Measurements from ENCODE around the gene CAMSAP1. TPM values are rescaled to one million over a fixed set of nuclear protein-coding genes. Genes with fewer than 3 reads are reported as not detected.
A peak's percentile ranks its signal among the peaks of the same experiment; 100 is the strongest.

Gene CAMSAP1
- total and polyA plus RNA-seq, 9 of the 15 experiments (the other 6 are each of a cell fraction or from before 2014, with no cell fraction given): 1.5 to 28.8 (median 14.3) TPM

DNA sequence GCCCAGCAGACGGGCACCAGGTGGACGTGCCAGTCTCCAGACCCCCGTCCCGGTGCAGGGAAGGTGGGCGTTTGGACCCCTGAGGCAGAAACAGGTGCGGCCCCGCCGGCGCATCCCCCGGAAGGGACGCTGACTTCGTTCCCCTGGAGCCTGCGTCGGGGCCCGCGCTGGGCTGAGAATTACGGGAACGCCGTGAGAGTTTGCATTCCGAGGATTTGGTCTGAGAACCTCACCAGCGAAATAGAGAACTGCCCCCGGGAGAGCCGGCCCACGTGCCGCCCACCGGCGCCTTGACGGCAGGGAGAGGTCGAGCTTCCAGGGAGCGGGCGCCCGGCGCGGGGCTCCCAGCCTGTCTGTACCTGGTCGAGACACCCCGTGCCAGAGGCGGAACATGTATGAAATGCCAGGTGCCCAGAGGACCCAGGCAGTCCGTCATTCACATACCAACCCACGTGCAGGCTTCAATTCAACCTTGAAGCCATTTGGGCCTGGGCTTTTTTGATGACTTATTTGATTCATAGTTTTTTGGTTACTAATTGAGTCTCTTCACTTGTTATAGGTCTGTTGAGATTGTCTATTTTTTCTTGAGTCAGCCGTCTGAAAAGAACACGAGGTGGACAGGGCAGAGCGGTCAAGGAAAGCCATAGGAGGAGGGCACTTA, 877 bp upstream of the CAMSAP1 start (continued):
- TF ChIP-seq, protein P1, sequence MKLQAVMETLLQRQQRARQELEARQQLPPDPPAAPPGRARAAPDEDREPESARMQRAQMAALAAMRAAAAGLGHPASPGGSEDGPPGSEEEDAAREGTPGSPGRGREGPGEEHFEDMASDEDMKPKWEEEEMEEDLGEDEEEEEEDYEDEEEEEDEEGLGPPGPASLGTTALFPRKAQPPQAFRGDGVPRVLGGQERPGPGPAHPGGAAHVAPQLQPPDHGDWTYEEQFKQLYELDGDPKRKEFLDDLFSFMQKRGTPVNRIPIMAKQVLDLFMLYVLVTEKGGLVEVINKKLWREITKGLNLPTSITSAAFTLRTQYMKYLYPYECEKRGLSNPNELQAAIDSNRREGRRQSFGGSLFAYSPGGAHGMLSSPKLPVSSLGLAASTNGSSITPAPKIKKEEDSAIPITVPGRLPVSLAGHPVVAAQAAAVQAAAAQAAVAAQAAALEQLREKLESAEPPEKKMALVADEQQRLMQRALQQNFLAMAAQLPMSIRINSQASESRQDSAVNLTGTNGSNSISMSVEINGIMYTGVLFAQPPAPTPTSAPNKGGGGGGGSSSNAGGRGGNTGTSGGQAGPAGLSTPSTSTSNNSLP (IDR thresholded peaks at IDR 0.05; ENCODE audit: borderline replicate concordance, low read depth, low read length): no peak
- no peak for TF ChIP-seq ZNF707 (CRISPR knock-in tag; conservative IDR thresholded peaks at IDR 0.05)
- TF ChIP-seq, protein P2, sequence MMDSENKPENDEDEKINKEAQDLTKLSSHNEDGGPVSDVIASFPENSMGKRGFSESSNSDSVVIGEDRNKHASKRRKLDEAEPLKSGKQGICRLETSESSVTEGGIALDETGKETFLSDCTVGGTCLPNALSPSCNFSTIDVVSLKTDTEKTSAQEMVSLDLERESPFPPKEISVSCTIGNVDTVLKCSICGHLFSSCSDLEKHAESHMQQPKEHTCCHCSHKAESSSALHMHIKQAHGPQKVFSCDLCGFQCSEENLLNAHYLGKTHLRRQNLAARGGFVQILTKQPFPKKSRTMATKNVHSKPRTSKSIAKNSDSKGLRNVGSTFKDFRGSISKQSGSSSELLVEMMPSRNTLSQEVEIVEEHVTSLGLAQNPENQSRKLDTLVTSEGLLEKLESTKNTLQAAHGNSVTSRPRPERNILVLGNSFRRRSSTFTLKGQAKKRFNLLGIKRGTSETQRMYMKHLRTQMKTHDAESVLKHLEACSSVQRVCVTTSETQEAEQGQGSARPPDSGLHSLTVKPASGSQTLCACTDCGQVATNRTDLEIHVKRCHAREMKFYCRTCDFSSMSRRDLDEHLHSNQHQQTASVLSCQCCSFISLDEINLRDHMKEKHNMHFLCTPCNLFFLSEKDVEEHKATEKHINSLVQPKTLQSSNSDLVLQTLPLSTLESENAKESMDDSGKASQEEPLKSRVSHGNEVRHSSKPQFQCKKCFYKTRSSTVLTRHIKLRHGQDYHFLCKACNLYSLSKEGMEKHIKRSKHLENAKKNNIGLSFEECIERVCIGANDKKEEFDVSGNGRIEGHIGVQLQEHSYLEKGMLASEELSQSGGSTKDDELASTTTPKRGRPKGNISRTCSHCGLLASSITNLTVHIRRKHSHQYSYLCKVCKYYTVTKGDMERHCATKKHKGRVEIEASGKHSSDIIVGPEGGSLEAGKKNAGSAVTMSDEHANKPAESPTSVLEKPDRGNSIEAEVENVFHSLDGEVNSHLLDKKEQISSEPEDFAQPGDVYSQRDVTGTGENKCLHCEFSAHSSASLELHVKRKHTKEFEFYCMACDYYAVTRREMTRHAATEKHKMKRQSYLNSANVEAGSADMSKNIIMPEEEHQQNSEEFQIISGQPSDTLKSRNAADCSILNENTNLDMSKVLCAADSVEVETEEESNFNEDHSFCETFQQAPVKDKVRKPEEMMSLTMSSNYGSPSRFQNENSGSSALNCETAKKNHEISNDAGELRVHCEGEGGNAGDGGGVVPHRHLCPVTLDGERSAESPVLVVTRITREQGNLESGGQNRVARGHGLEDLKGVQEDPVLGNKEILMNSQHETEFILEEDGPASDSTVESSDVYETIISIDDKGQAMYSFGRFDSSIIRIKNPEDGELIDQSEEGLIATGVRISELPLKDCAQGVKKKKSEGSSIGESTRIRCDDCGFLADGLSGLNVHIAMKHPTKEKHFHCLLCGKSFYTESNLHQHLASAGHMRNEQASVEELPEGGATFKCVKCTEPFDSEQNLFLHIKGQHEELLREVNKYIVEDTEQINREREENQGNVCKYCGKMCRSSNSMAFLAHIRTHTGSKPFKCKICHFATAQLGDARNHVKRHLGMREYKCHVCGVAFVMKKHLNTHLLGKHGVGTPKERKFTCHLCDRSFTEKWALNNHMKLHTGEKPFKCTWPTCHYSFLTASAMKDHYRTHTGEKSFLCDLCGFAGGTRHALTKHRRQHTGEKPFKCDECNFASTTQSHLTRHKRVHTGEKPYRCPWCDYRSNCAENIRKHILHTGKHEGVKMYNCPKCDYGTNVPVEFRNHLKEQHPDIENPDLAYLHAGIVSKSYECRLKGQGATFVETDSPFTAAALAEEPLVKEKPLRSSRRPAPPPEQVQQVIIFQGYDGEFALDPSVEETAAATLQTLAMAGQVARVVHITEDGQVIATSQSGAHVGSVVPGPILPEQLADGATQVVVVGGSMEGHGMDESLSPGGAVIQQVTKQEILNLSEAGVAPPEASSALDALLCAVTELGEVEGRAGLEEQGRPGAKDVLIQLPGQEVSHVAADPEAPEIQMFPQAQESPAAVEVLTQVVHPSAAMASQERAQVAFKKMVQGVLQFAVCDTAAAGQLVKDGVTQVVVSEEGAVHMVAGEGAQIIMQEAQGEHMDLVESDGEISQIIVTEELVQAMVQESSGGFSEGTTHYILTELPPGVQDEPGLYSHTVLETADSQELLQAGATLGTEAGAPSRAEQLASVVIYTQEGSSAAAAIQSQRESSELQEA (IDR thresholded peaks at IDR 0.05; ENCODE audit: low read depth): no peak
- peak; percentile 26; the same call in 1 of the 2 replicates for TF ChIP-seq EP400 (IDR thresholded peaks at IDR 0.05)
- TF ChIP-seq NR2C2 (CRISPR knock-in tag; IDR thresholded peaks at IDR 0.05): no peak
- TF ChIP-seq NR2C2 (tag; IDR thresholded peaks at IDR 0.05): no peak; the same call in 1 of the 2 replicates
- no peak for TF ChIP-seq SNRNP70 (optimal IDR thresholded peaks at IDR 0.05; ENCODE audit: low read depth, low read length)
- no peak for TF ChIP-seq BRF1 (IDR thresholded peaks at IDR 0.05; ENCODE audit: borderline replicate concordance, extremely low read depth, insufficient read length)
- TF ChIP-seq ZNF239 (CRISPR knock-in tag; IDR thresholded peaks at IDR 0.05): no peak
- TF ChIP-seq KHSRP (IDR thresholded peaks at IDR 0.05): no peak
- 0 out of 2 replicates have a peak, but pooled peaks have one; percentile 16 for TF ChIP-seq DPF2 (IDR thresholded peaks at IDR 0.05)
- no peak for TF ChIP-seq ZFP1 (CRISPR knock-in tag; IDR thresholded peaks at IDR 0.05)
- no peak for TF ChIP-seq ZNF551 (CRISPR knock-in tag; IDR thresholded peaks at IDR 0.05)
- no peak for TF ChIP-seq NFXL1 (CRISPR knock-in tag; IDR thresholded peaks at IDR 0.05)
